Limb (tissue), 2 donors: ENCODE data around the gene GJB5.

Experiments used
- DNase-seq, 2 donors: peaks; one replicate each; pipeline ENCODE4 v3.0.0-alpha.2; 2016; ENCODE audit errors: extremely low spot score in 2 of 2

GJB5 gene

DNA sequence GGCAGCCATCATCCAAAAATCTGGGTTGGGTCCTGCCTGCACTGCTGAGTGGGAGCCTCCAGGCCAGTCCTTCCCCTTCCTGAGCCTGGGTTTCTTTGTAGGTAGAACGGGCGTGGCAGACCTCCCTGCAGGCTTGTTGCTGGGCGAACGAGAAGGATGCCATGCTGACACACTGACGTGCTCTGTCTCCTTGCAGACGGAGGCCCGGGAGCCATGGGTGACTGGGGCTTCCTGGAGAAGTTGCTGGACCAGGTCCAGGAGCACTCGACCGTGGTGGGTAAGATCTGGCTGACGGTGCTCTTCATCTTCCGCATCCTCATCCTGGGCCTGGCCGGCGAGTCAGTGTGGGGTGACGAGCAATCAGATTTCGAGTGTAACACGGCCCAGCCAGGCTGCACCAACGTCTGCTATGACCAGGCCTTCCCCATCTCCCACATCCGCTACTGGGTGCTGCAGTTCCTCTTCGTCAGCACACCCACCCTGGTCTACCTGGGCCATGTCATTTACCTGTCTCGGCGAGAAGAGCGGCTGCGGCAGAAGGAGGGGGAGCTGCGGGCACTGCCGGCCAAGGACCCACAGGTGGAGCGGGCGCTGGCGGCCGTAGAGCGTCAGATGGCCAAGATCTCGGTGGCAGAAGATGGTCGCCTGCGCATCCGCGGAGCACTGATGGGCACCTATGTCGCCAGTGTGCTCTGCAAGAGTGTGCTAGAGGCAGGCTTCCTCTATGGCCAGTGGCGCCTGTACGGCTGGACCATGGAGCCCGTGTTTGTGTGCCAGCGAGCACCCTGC is 39.3 kb downstream of the GJB5 start:
- no peak for DNase-seq

DNA sequence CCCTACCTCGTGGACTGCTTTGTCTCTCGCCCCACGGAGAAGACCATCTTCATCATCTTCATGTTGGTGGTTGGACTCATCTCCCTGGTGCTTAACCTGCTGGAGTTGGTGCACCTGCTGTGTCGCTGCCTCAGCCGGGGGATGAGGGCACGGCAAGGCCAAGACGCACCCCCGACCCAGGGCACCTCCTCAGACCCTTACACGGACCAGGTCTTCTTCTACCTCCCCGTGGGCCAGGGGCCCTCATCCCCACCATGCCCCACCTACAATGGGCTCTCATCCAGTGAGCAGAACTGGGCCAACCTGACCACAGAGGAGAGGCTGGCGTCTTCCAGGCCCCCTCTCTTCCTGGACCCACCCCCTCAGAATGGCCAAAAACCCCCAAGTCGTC is 39.9 kb downstream of the GJB5 start:
- DNase-seq = no peak

DNA sequence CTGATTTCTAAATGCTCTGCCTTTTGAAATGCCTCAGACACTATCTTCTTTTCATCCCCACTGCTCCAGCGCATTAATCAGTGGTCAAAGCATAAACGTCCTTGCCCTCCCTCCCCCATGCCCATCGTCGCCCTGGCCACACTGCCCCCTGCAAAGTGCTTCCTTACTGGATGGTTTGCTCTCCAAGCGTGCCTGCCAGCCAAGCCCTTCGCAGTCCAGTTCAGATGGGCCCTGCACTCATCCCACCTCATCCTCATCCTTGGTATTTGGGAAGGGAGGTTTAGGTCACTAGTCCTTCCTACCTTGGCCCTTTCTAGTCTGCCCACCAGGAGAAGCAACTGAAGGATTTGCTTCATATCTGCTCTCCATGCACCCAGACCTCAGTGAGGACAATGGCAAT is 41.1 kb downstream of the GJB5 start:
- no peak for DNase-seq

DNA sequence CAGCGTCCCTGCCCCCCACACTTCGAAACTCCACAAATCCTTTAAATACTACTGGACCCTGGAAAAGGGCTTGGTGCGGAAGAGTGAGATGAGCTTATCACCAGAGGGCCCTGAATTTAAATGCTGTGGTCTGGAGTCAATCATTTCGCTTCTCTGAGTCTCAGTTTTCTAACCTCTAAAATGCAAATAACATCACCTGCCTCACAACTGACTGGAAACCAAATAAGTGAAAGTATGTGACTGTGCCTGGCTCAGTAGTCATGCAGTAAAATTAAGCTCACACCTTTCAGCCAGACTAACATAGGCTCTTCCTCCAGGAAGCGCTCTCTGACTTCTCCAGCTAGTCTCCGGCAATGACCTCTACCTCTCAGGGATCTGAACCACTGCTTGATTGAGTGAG is 42.1 kb downstream of the GJB5 start:
- no peak for DNase-seq

DNA sequence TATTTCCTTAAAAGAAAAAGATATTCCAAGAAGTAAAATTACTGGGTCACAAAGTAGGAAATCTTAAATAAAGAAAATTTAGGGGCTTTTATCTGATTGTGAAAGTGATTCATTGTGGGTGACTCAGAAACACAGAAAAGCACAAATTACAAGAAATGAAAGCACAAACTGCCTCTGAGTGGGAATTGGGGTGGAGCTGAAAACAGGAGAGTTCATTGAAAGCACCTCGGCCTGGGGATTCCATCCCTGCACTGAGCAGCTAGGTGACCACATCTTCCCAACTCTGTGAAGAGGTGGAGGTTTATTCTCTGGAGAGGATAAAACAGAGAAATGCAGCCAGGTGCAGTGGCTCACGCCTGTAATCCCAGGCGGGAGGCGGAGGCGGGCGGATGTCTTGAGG is 45.4 kb downstream of the GJB5 start:
- DNase-seq = no peak

DNA sequence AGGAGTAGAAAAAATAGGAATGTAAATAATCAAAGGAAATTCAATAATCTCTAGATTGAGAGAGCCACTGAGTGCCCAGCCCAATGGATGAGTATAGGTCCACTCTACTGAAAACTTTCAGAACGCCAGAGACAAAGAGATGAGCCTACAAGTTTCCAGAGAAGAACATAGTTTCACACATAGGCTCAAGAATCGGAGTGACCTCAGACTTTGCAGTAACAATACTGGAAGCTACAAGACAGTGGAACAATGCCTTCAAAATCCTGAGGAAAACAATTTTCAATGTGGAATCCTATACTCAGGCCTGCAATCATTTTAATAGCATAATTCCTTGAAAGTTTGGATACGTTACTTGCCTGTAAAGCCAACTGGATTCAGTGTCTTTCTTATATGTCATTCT is 48.9 kb downstream of the GJB5 start:
- no peak for DNase-seq

DNA sequence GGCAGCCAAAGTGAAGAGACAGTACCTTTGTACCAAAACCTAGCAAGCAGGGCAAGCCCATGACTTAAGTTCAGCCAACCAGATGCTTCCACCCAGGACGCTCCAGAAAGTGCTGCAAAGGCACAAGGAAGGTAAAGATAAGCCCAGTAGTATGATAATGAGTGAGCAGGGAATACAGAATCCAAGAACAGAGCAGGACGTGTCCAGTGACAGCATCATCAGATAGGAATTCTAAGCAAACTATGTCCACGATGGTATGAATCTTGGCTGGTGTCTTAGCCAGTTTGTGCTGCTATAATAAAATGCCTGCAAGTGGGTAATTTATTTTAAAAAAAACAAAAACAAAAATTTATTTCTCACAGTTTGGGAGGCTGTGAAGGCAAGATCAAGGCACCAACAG is 51.5 kb downstream of the GJB5 start:
- DNase-seq = no peak
